Measurements from ENCODE around the gene MYO1G. TPM values are rescaled to one million over a fixed set of nuclear protein-coding genes. Genes with fewer than 3 reads are reported as not detected.

Gene MYO1G
- total RNA-seq, 1 donor from 2014 or later: 0.77 TPM

DNA sequence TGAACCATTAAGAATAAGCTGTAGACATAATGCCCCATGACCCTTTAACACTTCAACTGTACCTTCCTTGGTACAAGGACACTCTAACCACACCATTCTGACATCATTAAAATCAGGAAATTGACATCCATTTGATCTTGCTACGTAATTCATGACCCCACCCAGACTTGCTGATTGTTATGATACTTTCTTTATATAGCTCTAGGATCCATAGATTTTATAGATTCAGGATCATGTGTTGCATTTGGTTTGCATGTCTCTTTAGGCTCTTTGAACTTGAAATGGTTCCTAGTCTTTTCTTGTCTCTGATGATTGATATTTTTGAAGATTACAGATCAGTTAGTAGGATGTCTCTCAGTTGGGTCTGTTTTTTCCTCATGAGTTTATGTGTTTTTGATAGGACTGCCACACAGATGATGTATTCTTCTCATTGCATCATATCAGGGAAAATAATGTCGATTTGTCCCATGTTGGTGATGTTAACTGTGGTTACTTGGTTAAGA, 34.7 kb upstream of the MYO1G start:
- Histone ChIP-seq H3K4me1 (peaks cover 10% of the 10 kb centered on the region), H3K9me3 (replicated peaks) (no peaks in the 10 kb centered on the region), H3K27me3 (ENCODE audit: low read depth) (no peaks in the 10 kb centered on the region), H3K27ac (replicated peaks) (no peak overlapping the region), H3K36me3 (peaks cover 13% of the 10 kb centered on the region), H3K4me3 (no peak overlapping the region)
- intact Hi-C loops (cut with micrococcal nuclease): no loop called here
- TF ChIP-seq, protein P1, sequence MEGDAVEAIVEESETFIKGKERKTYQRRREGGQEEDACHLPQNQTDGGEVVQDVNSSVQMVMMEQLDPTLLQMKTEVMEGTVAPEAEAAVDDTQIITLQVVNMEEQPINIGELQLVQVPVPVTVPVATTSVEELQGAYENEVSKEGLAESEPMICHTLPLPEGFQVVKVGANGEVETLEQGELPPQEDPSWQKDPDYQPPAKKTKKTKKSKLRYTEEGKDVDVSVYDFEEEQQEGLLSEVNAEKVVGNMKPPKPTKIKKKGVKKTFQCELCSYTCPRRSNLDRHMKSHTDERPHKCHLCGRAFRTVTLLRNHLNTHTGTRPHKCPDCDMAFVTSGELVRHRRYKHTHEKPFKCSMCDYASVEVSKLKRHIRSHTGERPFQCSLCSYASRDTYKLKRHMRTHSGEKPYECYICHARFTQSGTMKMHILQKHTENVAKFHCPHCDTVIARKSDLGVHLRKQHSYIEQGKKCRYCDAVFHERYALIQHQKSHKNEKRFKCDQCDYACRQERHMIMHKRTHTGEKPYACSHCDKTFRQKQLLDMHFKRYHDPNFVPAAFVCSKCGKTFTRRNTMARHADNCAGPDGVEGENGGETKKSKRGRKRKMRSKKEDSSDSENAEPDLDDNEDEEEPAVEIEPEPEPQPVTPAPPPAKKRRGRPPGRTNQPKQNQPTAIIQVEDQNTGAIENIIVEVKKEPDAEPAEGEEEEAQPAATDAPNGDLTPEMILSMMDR (IDR thresholded peaks at IDR 0.05; ENCODE audit: borderline replicate concordance): no peak
- DNase-seq: no peak

DNA sequence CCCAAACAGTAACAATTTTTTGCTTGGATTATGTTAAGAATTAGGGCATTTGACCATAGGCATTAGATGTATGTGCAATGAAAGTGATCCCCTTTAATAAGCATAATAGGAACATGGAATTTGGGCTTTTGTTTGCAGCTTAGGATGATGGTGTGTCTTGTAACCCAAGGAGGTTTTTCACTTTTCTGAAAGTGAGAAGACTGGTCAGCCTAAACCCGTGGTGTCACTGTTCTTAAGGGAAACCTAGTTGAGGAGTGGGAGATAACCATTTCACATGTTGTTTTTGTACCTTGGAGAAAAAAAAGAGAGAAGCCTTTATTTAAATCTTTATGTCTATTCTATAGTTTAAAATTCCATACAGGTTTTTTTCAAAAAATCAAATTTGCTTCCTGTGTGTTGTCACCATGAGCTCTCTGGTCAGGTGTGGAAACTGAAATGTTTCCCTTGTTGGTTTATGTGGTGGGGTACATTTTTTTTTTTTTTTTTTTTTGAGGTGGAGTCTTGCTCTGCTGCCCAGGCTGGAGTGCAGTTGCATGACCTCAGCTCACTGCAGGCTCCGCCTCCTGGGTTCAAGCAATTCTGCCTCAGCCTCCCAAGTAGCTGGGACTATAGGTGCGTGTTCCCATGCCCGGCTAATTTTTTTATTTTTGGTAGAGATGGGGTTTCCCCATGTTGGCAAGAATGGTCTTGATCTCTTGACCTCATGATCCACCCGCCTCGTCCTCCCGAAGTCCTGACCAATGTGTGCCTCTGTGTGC, 28.9 kb upstream of the MYO1G start:
- TF ChIP-seq, protein P1 (IDR thresholded peaks at IDR 0.05; ENCODE audit: borderline replicate concordance): no peak
- H3K27me3 ChIP-seq (ENCODE audit: low read depth): no peaks in the 10 kb centered on the region
- no peak overlapping the region for H3K4me3 ChIP-seq
- intact Hi-C loops (cut with micrococcal nuclease): no loop called here
- H3K9me3 ChIP-seq (replicated peaks): no peaks in the 10 kb centered on the region
- DNase-seq: no peak
- H3K4me1 ChIP-seq: peaks cover 21% of the 10 kb centered on the region
- no peak overlapping the region for H3K27ac ChIP-seq (replicated peaks)
- peaks cover 13% of the 10 kb centered on the region for H3K36me3 ChIP-seq

DNA sequence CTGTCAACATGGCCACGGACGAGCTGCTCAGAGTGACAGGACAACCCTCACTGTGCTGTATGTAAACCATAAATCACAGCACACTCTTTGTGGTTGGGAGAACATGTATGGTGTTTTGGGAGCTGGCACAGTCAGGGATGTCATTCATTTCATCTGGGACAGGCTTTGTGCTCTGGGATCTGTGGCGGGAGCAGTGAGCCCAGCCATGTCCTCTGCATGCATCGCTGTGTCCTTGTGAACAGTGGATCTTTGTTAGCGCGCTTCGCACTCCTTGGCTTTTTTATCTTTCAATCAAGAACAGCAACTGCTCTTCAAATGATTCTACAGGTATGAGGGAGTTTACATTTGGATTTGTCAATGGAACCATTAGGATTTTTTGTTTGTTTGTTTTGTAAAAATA, 28.3 kb upstream of the MYO1G start:
- Histone ChIP-seq H3K27ac (replicated peaks) (no peak overlapping the region), H3K36me3 (peaks cover 7% of the 10 kb centered on the region), H3K4me3 (no peak overlapping the region), H3K27me3 (ENCODE audit: low read depth) (no peaks in the 10 kb centered on the region), H3K4me1 (peaks cover 26% of the 10 kb centered on the region), H3K9me3 (replicated peaks) (no peaks in the 10 kb centered on the region)
- intact Hi-C loops (cut with micrococcal nuclease): no loop called here
- TF ChIP-seq, protein P1 (IDR thresholded peaks at IDR 0.05; ENCODE audit: borderline replicate concordance): no peak
- DNase-seq: no peak

DNA sequence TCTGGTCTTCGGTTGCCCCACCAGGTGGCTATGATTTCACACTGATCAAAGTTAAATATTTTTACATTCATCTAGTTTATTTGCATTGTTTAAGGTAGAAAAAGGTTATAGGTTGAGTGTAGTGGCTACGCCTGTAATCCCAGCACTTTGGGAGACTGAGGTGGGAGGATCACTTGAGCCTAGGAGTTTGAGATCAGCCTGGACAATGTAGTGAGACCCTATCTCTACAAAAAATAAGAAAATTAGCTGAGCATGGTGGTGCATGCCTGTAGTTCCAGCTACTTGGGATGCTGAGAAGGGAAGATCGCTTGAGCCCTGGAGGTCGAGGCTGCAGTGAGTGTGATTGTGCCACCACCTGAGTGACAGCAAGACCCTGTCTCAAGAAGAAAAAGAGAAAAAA, 25.0 kb upstream of the MYO1G start:
- intact Hi-C loops (cut with micrococcal nuclease): no loop called here
- Histone ChIP-seq H3K9me3 (replicated peaks) (no peaks in the 10 kb centered on the region), H3K27me3 (ENCODE audit: low read depth) (no peaks in the 10 kb centered on the region), H3K4me1 (peaks cover 48% of the 10 kb centered on the region), H3K36me3 (no peaks in the 10 kb centered on the region), H3K27ac (replicated peaks) (no peak overlapping the region), H3K4me3 (no peak overlapping the region)
- TF ChIP-seq, protein P1 (IDR thresholded peaks at IDR 0.05; ENCODE audit: borderline replicate concordance): no peak
- no peak for DNase-seq

DNA sequence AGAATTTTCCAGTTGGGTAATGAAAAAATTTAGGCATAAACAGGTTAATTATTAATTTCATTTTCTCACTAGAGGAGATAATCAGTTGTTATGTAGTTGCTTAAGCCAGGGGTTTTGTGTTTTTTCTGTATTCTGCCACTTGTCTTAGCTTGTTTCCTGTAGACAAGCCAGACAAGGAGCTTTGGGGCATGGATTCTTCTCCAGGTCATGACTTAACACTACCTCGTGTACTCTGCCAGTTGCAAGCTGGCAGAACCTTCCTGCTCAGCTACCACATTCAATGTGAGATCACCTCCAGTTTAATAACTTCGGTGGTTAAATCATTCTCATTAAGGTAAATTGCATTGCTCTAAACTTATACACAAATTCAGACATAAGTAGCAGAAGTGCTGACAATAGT, 23.0 kb upstream of the MYO1G start:
- H3K4me3 ChIP-seq: no peak overlapping the region
- intact Hi-C loops (cut with micrococcal nuclease): no loop called here

More for the DNA sequence above, 23.0 kb upstream of the MYO1G start:
- no peaks in the 10 kb centered on the region for H3K9me3 ChIP-seq (replicated peaks)
- DNase-seq: no peak
- peaks cover 44% of the 10 kb centered on the region for H3K4me1 ChIP-seq
- H3K27ac ChIP-seq (replicated peaks): peak overlapping the region; percentile 89
- H3K27me3 ChIP-seq (ENCODE audit: low read depth): no peaks in the 10 kb centered on the region
- no peaks in the 10 kb centered on the region for H3K36me3 ChIP-seq
- TF ChIP-seq, protein P1 (IDR thresholded peaks at IDR 0.05; ENCODE audit: borderline replicate concordance): no peak

Data from left ventricle myocardium inferior (tissue), 1 donor.